ENCODE data around the gene RHBDF2. TPM values are rescaled to one million over a fixed set of nuclear protein-coding genes. Genes with fewer than 3 reads are reported as not detected.
A peak's percentile ranks its signal among the peaks of the same experiment; 100 is the strongest.
"Not testable (repeated sequence)": the region's sequence is repeated elsewhere in the genome, so short reads cannot be mapped to it uniquely, and the experiment has no call there.

Gene RHBDF2
- total RNA-seq, 2 donors from 2014 or later, result 11.6 to 12.8 TPM

GRCh38 chr17:76539631-76540271, 38.5 kb upstream of the RHBDF2 start, which contains the start of gene PRCD:
Gene PRCD, plus strand, starts transcription at chr17:76540044. Its CDS starts 98 bp downstream, at chr17:76540142.
- ATAC-seq (no peak), DNase-seq (no peak)
- intact Hi-C loops (cut with DNase I, micrococcal nuclease), result no loop called here

- ATAC-seq (no peak), DNase-seq (no peak)
- intact Hi-C loops (cut with DNase I, micrococcal nuclease), result no loop called here
Measured at GRCh38 chr17:76538941-76539570, 37.8 kb upstream of the RHBDF2 start.

- ATAC-seq, result no peak
- intact Hi-C loops (cut with DNase I, micrococcal nuclease), result no loop called here
Measured at GRCh38 chr17:76538281-76538931, 37.2 kb upstream of the RHBDF2 start.

GRCh38 chr17:76537578-76538280, 36.5 kb upstream of the RHBDF2 start, which contains the start of gene CYGB:
Gene CYGB, minus strand, starts transcription at chr17:76537709. Its CDS starts 167 bp downstream, at chr17:76537542.
- intact Hi-C loops (cut with DNase I, micrococcal nuclease), result no loop called here
- DNase-seq (peak in 1 of 2 donors; percentile 39), ATAC-seq (no peak)

More at GRCh38 chr17:76538281-76538931, 37.2 kb upstream of the RHBDF2 start:
- peak in 1 of 2 donors; percentile 17 for DNase-seq

GRCh38 chr17:76537288-76537577, 36.0 kb upstream of the RHBDF2 start:
- no peak for ATAC-seq
- intact Hi-C loops (cut with DNase I, micrococcal nuclease), result no loop called here
- DNase-seq, result peak in 1 of 2 donors; percentile 44

GRCh38 chr17:76536511-76537287, 35.5 kb upstream of the RHBDF2 start:
- no peak for DNase-seq
- ATAC-seq, result no peak
- intact Hi-C loops (cut with DNase I, micrococcal nuclease), result no loop called here

GRCh38 chr17:76535788-76536510, 34.7 kb upstream of the RHBDF2 start:
- ATAC-seq (no peak), DNase-seq (no peak)
- intact Hi-C loops (cut with DNase I, micrococcal nuclease), result no loop called here

- DNase-seq (no peak), ATAC-seq (no peak)
- intact Hi-C loops (cut with DNase I, micrococcal nuclease), result no loop called here
Measured at GRCh38 chr17:76534831-76535732, 33.9 kb upstream of the RHBDF2 start.

- ATAC-seq; intact Hi-C loops (cut with DNase I, micrococcal nuclease); DNase-seq: not testable (repeated sequence)
Measured at GRCh38 chr17:76533640-76534359, 32.6 kb upstream of the RHBDF2 start.

GRCh38 chr17:76532072-76532651, 30.9 kb upstream of the RHBDF2 start:
- intact Hi-C loops (cut with DNase I, micrococcal nuclease), result no loop called here
- DNase-seq (no peak), ATAC-seq (no peak)

- no peak for DNase-seq
- intact Hi-C loops (cut with DNase I, micrococcal nuclease), result no loop called here
- ATAC-seq, result no peak
Measured at GRCh38 chr17:76531486-76532038, 30.3 kb upstream of the RHBDF2 start.

GRCh38 chr17:76530811-76531485, 29.7 kb upstream of the RHBDF2 start:
- intact Hi-C loops (cut with DNase I, micrococcal nuclease), result no loop called here
- no peak for ATAC-seq
- DNase-seq, result no peak

- DNase-seq, result peak; percentile 32 to 54
- peak; percentile 42 for ATAC-seq
- intact Hi-C loops (cut with DNase I, micrococcal nuclease), result no loop called here
Measured at GRCh38 chr17:76530095-76530723, 29.0 kb upstream of the RHBDF2 start.

- intact Hi-C loops (cut with DNase I, micrococcal nuclease), result no loop called here
Measured at GRCh38 chr17:76529224-76530094, 28.2 kb upstream of the RHBDF2 start.

More at GRCh38 chr17:76529224-76530094, 28.2 kb upstream of the RHBDF2 start:
- ATAC-seq, result peak; percentile 42
- DNase-seq, result peak; percentile 67 to 76
